Esophagus (tissue), 2 donors: Measurements from ENCODE around the gene CSK. TPM values are rescaled to one million over a fixed set of nuclear protein-coding genes. Genes with fewer than 3 reads are reported as not detected.
A peak's percentile ranks its signal among the peaks of the same experiment; 100 is the strongest.

Experiments used
- H3K27ac ChIP-seq, 2 donors: one replicate each; pipeline ENCODE4 v1.5.1; 2013; ENCODE audit warnings: low read depth in 2 of 2, mild to moderate bottlenecking in 2 of 2, inconsistent platforms in 1 of 2, low read length in 1 of 2, moderate library complexity in 1 of 2
- H3K27me3 ChIP-seq, 2 donors: one replicate each; pipeline ENCODE4 v1.6.1; 2013; ENCODE audit warnings: low read length in 2 of 2, control low read depth in 1 of 2, mild to moderate bottlenecking in 1 of 2; ENCODE audit not compliant: insufficient read depth in 2 of 2, control insufficient read depth in 1 of 2
- H3K36me3 ChIP-seq, 2 donors: one replicate each; pipeline ENCODE4 v1.6.1; 2013; ENCODE audit warnings: low read length in 1 of 2; ENCODE audit not compliant: control insufficient read depth in 2 of 2, insufficient read depth in 2 of 2
- H3K4me1 ChIP-seq, 2 donors: one replicate each; pipeline ENCODE4 v1.6.1; 2013; ENCODE audit warnings: low read length in 1 of 2; ENCODE audit not compliant: control insufficient read depth in 2 of 2, insufficient read depth in 2 of 2
- H3K4me3 ChIP-seq, 2 donors: one replicate each; pipeline ENCODE4 v1.5.1; 2013; ENCODE audit warnings: low read length in 2 of 2, mild to moderate bottlenecking in 2 of 2, low read depth in 1 of 2, moderate library complexity in 1 of 2
- H3K9me3 ChIP-seq, 2 donors: one replicate each; pipeline ENCODE4 v1.6.1; 2013; ENCODE audit warnings: mild to moderate bottlenecking in 2 of 2, low read depth in 1 of 2, low read length in 1 of 2, moderate library complexity in 1 of 2; ENCODE audit not compliant: control insufficient read depth in 2 of 2, insufficient read depth in 1 of 2
- WGBS, 2 donors: extraction: QIAGEN DNeasy Blood & Tissue Kit; methylation state at CpG; one replicate each; pipeline ENCODE4 v1.1.7; 2013; 5-methylcytosine and 5-hydroxymethylcytosine counted together
- polyA plus RNA-seq, 2 donors: library from polyadenylated mRNA; stranded (reverse); fragments of 200-250 nt; gene quantifications; one replicate each; pipeline ENCODE4 v1.2.3, GENCODE V29; 2013
- donor health status: healthy with polysubstance abuse.
- donor health status: Bipolar disorder and iron deficiency.

Gene CSK
- polyA plus RNA-seq, 2 donors: 79.2 to 96.8 TPM

GRCh38 chr15:74750751-74751150, 31.1 kb upstream of the CSK start:
- Histone ChIP-seq H3K27ac (no peak overlapping the region), H3K4me3 (no peak overlapping the region), H3K27me3 (no peaks in the 10 kb centered on the region), H3K4me1 (no peaks in the 10 kb centered on the region), H3K36me3 (no peaks in the 10 kb centered on the region), H3K9me3 (no peaks in the 10 kb centered on the region)
- WGBS, 2 donors: 52 to 54% methylated on average over 2 of the region's 2 CpGs

- Histone ChIP-seq H3K27ac (no peak overlapping the region), H3K4me3 (no peak overlapping the region), H3K27me3 (no peaks in the 10 kb centered on the region), H3K4me1 (no peaks in the 10 kb centered on the region), H3K36me3 (no peaks in the 10 kb centered on the region), H3K9me3 (no peaks in the 10 kb centered on the region)
- 60 to 73% methylated on average over 8 of the region's 8 CpGs for WGBS, 2 donors
Observed at GRCh38 chr15:74752011-74752410, 29.9 kb upstream of the CSK start.

- H3K27me3 ChIP-seq: no peaks in the 10 kb centered on the region
- no peak overlapping the region for H3K4me3 ChIP-seq
- no peak overlapping the region for H3K27ac ChIP-seq
- WGBS, 2 donors: 31 to 37% methylated on average over 5 of the region's 5 CpGs
- no peaks in the 10 kb centered on the region for H3K4me1 ChIP-seq
- no peaks in the 10 kb centered on the region for H3K36me3 ChIP-seq
- H3K9me3 ChIP-seq: no peaks in the 10 kb centered on the region
Observed at GRCh38 chr15:74752531-74752930, 29.3 kb upstream of the CSK start.

GRCh38 chr15:74754593-74755215, 27.2 kb upstream of the CSK start:
- H3K4me3 ChIP-seq: no peak overlapping the region
- no peaks in the 10 kb centered on the region for H3K9me3 ChIP-seq
- no peaks in the 10 kb centered on the region for H3K36me3 ChIP-seq
- no peak overlapping the region for H3K27ac ChIP-seq
- WGBS, 2 donors: 87 to 88% methylated on average over 20 of the region's 20 CpGs
- H3K4me1 ChIP-seq: no peaks in the 10 kb centered on the region
- H3K27me3 ChIP-seq: no peaks in the 10 kb centered on the region

GRCh38 chr15:74758736-74759135, 23.1 kb upstream of the CSK start:
- Histone ChIP-seq H3K27ac (no peak overlapping the region), H3K4me3 (no peak overlapping the region), H3K9me3 (no peaks in the 10 kb centered on the region), H3K27me3 (peaks cover 0 to 3% of the 10 kb centered on the region in 2 donors), H3K36me3 (no peaks in the 10 kb centered on the region), H3K4me1 (peaks cover 0 to 6% of the 10 kb centered on the region in 2 donors)
- WGBS, 2 donors: 88 to 95% methylated on average over 8 of the region's 8 CpGs

GRCh38 chr15:74762791-74763150, 19.1 kb upstream of the CSK start:
- peaks cover 0 to 7% of the 10 kb centered on the region in 2 donors for H3K4me1 ChIP-seq
- peaks cover 0 to 3% of the 10 kb centered on the region in 2 donors for H3K27me3 ChIP-seq
- H3K4me3 ChIP-seq: no peak overlapping the region
- no peaks in the 10 kb centered on the region for H3K36me3 ChIP-seq
- no peaks in the 10 kb centered on the region for H3K9me3 ChIP-seq
- H3K27ac ChIP-seq: peak overlapping the region in 1 of 2 donors; percentile 5
- 19 to 30% methylated on average over 6 of the region's 6 CpGs for WGBS, 2 donors

- peaks cover 0 to 7% of the 10 kb centered on the region in 2 donors for H3K4me1 ChIP-seq
- H3K4me3 ChIP-seq: no peak overlapping the region
- peaks cover 0 to 3% of the 10 kb centered on the region in 2 donors for H3K27me3 ChIP-seq
- H3K9me3 ChIP-seq: no peaks in the 10 kb centered on the region
- H3K27ac ChIP-seq: no peak overlapping the region
- WGBS, 2 donors: 54 to 60% methylated on average over 15 of the region's 15 CpGs
- no peaks in the 10 kb centered on the region for H3K36me3 ChIP-seq
Observed at GRCh38 chr15:74763416-74763815, 18.5 kb upstream of the CSK start.

GRCh38 chr15:74767167-74768098, 14.4 kb upstream of the CSK start:
- no peak overlapping the region for H3K27ac ChIP-seq
- H3K36me3 ChIP-seq: no peaks in the 10 kb centered on the region
- H3K9me3 ChIP-seq: no peaks in the 10 kb centered on the region
- H3K4me3 ChIP-seq: no peak overlapping the region
- H3K4me1 ChIP-seq: peaks cover 0 to 13% of the 10 kb centered on the region in 2 donors
- peaks cover 0 to 3% of the 10 kb centered on the region in 2 donors for H3K27me3 ChIP-seq
- WGBS, 2 donors: 74 to 80% methylated on average over 14 of the region's 14 CpGs

GRCh38 chr15:74768099-74768770, 13.6 kb upstream of the CSK start:
- WGBS, 2 donors: 33% methylated on average over 15 of the region's 15 CpGs
- H3K36me3 ChIP-seq: no peaks in the 10 kb centered on the region
- no peaks in the 10 kb centered on the region for H3K27me3 ChIP-seq
- no peak overlapping the region for H3K4me3 ChIP-seq
- no peaks in the 10 kb centered on the region for H3K9me3 ChIP-seq
- no peak overlapping the region for H3K27ac ChIP-seq
- H3K4me1 ChIP-seq: peaks cover 0 to 17% of the 10 kb centered on the region in 2 donors
